HepG2 (cell line): Measurements from ENCODE around the gene ASAP2. TPM values are rescaled to one million over a fixed set of nuclear protein-coding genes. Genes with fewer than 3 reads are reported as not detected.

Experiments
- ASH2L ChIP-seq: fragments of 300-600, 200-600 bp; sonication (generic); IDR thresholded peaks from 2 replicates; pipeline ENCODE4 v1.7.0; 2017; ENCODE audit warnings: low read depth, mild to moderate bottlenecking, moderate library complexity, mixed read lengths, low read length; ENCODE audit not compliant: insufficient read length
- DBP ChIP-seq: sonication (generic); formaldehyde crosslinking; IDR thresholded peaks from 2 replicates; pipeline ENCODE4 v1.4.0; 2020; ENCODE audit warnings: missing genetic modification reagents; ENCODE audit errors: not compliant biosample characterization
- HIC2 ChIP-seq: sonication (generic); formaldehyde crosslinking; IDR thresholded peaks from 2 replicates; pipeline ENCODE4 v1.9.0; 2022; ENCODE audit warnings: low read depth, missing genetic modification reagents
- HMGXB4 ChIP-seq, 2 experiments: sonication (generic) in 1 of 2; formaldehyde crosslinking in 1 of 2; IDR thresholded peaks; 2 replicates each; pipeline versions ENCODE4 v1.4.0 to v1.6.1; 2018 to 2020; ENCODE audit warnings: missing genetic modification reagents in 2 of 2, borderline replicate concordance in 1 of 2, low read depth in 1 of 2, mild to moderate bottlenecking in 1 of 2, missing biosample characterization in 1 of 2
- HOXD1 ChIP-seq: sonication (generic); formaldehyde crosslinking; IDR thresholded peaks from 2 replicates; pipeline ENCODE4 v1.5.0; 2020; ENCODE audit warnings: missing genetic modification reagents
- MBD4 ChIP-seq: IDR thresholded peaks from 2 replicates; pipeline ENCODE4 v1.6.1; 2012; ENCODE audit warnings: low read length, inconsistent platforms, borderline replicate concordance
- NFE2L1 ChIP-seq: sonication (generic); formaldehyde crosslinking; IDR thresholded peaks from 2 replicates; pipeline ENCODE4 v1.4.0; 2020; ENCODE audit warnings: missing genetic modification reagents, mild to moderate bottlenecking, borderline replicate concordance
- NR2F2 ChIP-seq: IDR thresholded peaks from 2 replicates; pipeline ENCODE4 v1.6.1; 2012; ENCODE audit warnings: low read depth, inconsistent platforms, borderline replicate concordance
- RNF219 ChIP-seq: sonication (generic); formaldehyde crosslinking; IDR thresholded peaks from 2 replicates; pipeline ENCODE4 v1.5.0; 2020; ENCODE audit warnings: mild to moderate bottlenecking, missing genetic modification reagents
- U2AF1 ChIP-seq: fragments of 200-400 bp; formaldehyde crosslinking; optimal IDR thresholded peaks from 2 replicates; pipeline ENCODE3; 2017; ENCODE audit warnings: mild to moderate bottlenecking, low read depth, low read length
- ZBTB25 ChIP-seq: IDR thresholded peaks from 2 replicates; pipeline ENCODE4 v1.6.1; 2018; ENCODE audit warnings: missing genetic modification reagents
- ZBTB42 ChIP-seq: sonication (generic); formaldehyde crosslinking; IDR thresholded peaks from 2 replicates; pipeline ENCODE4 v1.5.0; 2020; ENCODE audit warnings: mild to moderate bottlenecking, missing genetic modification reagents
- ZNF543 ChIP-seq: sonication (generic); formaldehyde crosslinking; IDR thresholded peaks from 2 replicates; pipeline ENCODE4 v1.4.0; 2020; ENCODE audit warnings: mild to moderate bottlenecking, missing genetic modification reagents
- ZNF770 ChIP-seq: sonication (generic); formaldehyde crosslinking; IDR thresholded peaks from 2 replicates; pipeline ENCODE4 v1.5.0; 2020; ENCODE audit warnings: mild to moderate bottlenecking, missing genetic modification reagents
- polyA plus RNA-seq, 8 experiments: library from polyadenylated mRNA; depleted of rRNA in 3 of 8; stranded (reverse) in 7 of 8; unstranded in 1 of 8; fragments of >200 nt; fragmentation: Illumina TruSeq in 4 of 8; extraction: Trizol in 4 of 8; gene quantifications; 2 replicates each; pipeline versions ENCODE4 v1.2.1 to v1.2.3, GENCODE V29; 2011 to 2016; ENCODE audit warnings: low read depth in 4 of 8, missing spikeins in 1 of 8, mixed read lengths in 1 of 8; ENCODE audit not compliant: insufficient read depth in 1 of 8
- total RNA-seq, 5 experiments: library from RNA; depleted of rRNA; stranded (reverse); fragments of >200 nt; fragmentation: Illumina TruSeq; extraction: Trizol; gene quantifications; 2 replicates each; pipeline ENCODE4 v1.2.3, GENCODE V29; 2016; ENCODE audit warnings: low read depth in 1 of 5

The ASAP2 gene
- total and polyA plus RNA-seq, 2 of the 13 experiments (the other 11 are each of a cell fraction or from before 2014, with no cell fraction given) = 7.3 to 22.3 TPM

GRCh38 chr2:9167718-9168657 is 38.6 kb upstream of the ASAP2 start (continued):
- TF ChIP-seq U2AF1 = no peak
- TF ChIP-seq ASH2L = peak; percentile 55
- peak in 1 of 2 experiments; percentile 66; a peak in 1 of 4 replicates for TF ChIP-seq HMGXB4 (CRISPR knock-in tag; IDR thresholded peaks at IDR 0.05; ENCODE audit: borderline replicate concordance in 1 of 2, low read depth in 1 of 2)
- TF ChIP-seq HIC2 (CRISPR knock-in tag) = peak; percentile 26; the same call in 1 of the 2 replicates
- no peak for TF ChIP-seq ZBTB42 (CRISPR knock-in tag)
- TF ChIP-seq NFE2L1 (CRISPR knock-in tag) = no peak
- TF ChIP-seq DBP (CRISPR knock-in tag) = no peak
- 0 out of 2 replicates have a peak, but pooled peaks have one; percentile 22 for TF ChIP-seq ZNF770 (CRISPR knock-in tag)
- TF ChIP-seq RNF219 (CRISPR knock-in tag) = no peak
- TF ChIP-seq ZNF543 = no peak
- 0 out of 2 replicates have a peak, but pooled peaks have one; percentile 61 for TF ChIP-seq ZBTB25 (CRISPR knock-in tag)
- peak; percentile 73 for TF ChIP-seq NR2F2
- TF ChIP-seq MBD4 = no peak
- 0 out of 2 replicates have a peak, but pooled peaks have one; percentile 73 for TF ChIP-seq HOXD1
